ENCODE measurements around the gene CGRRF1. TPM values are rescaled to one million over a fixed set of nuclear protein-coding genes. Genes with fewer than 3 reads are reported as not detected.

Gene CGRRF1, protein sequence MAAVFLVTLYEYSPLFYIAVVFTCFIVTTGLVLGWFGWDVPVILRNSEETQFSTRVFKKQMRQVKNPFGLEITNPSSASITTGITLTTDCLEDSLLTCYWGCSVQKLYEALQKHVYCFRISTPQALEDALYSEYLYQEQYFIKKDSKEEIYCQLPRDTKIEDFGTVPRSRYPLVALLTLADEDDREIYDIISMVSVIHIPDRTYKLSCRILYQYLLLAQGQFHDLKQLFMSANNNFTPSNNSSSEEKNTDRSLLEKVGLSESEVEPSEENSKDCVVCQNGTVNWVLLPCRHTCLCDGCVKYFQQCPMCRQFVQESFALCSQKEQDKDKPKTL
- 10 to 100 TPM; 24.2 to 32.4 (median 28.9) TPM for polyA plus RNA-seq (ENCODE audit: insufficient read depth in 1 of 5, insufficient read length in 5 of 5, low replicate concordance in 1 of 5)
- long read RNA-seq, donor 1, transcript CGRRF1-201 (6 exons, 2,057 nt) = major isoform, 8 of 14 reads
- long read RNA-seq, donor 1, partial matches to known transcripts = 6 of 14 reads
- long read RNA-seq, donor 1, other reads (novel, unspliced or antisense) = 0 of 14 reads
- long read RNA-seq, donor 2, transcript CGRRF1-201 (6 exons, 2,057 nt) = major isoform, 5 of 6 reads
- long read RNA-seq, donor 2, partial matches to known transcripts = 0 of 6 reads
- long read RNA-seq, donor 2, other reads (novel, unspliced or antisense) = 0 of 6 reads
- long read RNA-seq, donor 3, transcript CGRRF1-201 (6 exons, 2,057 nt) = major isoform, 9 of 12 reads
- long read RNA-seq, donor 3, partial matches to known transcripts = 0 of 12 reads
- long read RNA-seq, donor 3, other reads (novel, unspliced or antisense) = 0 of 12 reads
- long read RNA-seq, donor 4, partial matches to known transcripts = 0 of 2 reads
- long read RNA-seq, donor 4, other reads (novel, unspliced or antisense) = 0 of 2 reads
- long read RNA-seq, donor 5, transcript CGRRF1-201 (6 exons, 2,057 nt) = major isoform, 12 of 13 reads
- long read RNA-seq, donor 5, partial matches to known transcripts = 0 of 13 reads
- long read RNA-seq, donor 5, other reads (novel, unspliced or antisense) = 0 of 13 reads
- long read RNA-seq, donor 6, transcript CGRRF1-201 (6 exons, 2,057 nt) = major isoform, 7 of 12 reads
- long read RNA-seq, donor 6, partial matches to known transcripts = 5 of 12 reads
- long read RNA-seq, donor 6, other reads (novel, unspliced or antisense) = 0 of 12 reads
- long read RNA-seq, donor 7, transcript CGRRF1-201 (6 exons, 2,057 nt) = major isoform, 12 of 13 reads
- long read RNA-seq, donor 7, partial matches to known transcripts = 0 of 13 reads
- long read RNA-seq, donor 7, other reads (novel, unspliced or antisense) = 0 of 13 reads
- long read RNA-seq, donor 8, partial matches to known transcripts = 0 of 3 reads
- long read RNA-seq, donor 8, other reads (novel, unspliced or antisense) = 0 of 3 reads

DNA sequence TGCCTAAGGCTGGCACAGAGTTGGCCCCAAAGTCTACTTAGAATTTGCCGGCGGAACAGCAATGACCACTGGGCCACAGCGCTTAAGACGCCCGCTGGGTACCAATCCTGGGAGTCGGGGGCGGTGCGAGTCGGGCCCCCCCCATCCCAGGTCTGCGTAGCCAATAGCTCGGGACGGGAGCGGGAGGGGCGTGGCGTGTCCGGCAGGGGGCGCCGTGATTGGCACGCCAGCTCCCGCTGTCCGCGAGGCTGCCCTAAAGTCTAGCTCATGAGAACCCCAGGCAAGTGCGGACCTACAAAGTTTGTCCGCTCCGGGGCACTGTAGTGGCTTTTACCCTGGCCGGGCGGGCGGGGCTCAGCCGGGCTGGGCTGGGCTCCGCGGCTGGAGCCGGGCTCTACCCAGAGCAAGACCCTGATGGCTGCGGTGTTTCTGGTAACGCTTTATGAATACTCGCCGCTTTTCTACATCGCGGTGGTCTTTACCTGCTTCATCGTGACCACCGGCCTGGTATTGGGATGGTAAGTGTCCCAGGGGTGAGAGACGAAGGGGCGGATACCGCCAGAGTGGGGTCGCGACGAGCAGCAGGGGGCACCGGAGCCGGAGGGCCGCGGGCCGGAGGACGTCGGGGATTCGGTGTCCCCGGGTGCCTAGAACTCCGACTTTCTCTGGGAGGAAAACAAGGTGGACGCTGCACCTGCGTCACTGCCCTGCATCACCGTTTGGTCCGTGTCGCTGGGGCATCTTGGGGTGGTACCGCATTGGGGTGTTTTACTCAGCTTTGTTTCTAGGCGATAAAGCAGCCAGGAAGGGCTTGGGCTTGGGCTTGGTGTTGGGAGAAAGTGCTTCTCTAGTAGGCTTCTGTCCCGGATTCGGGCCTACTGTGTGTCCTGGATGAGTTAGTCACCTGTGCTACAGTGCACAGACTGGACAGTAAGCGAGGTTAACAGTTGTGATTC is at the start of gene CGRRF1:
TSS of gene CGRRF1 (plus strand) at position 361 of the 956 bp plus-strand sequence. CDS start at position 415, 54 bp downstream.
- DNase-seq = peak; percentile 97

DNA sequence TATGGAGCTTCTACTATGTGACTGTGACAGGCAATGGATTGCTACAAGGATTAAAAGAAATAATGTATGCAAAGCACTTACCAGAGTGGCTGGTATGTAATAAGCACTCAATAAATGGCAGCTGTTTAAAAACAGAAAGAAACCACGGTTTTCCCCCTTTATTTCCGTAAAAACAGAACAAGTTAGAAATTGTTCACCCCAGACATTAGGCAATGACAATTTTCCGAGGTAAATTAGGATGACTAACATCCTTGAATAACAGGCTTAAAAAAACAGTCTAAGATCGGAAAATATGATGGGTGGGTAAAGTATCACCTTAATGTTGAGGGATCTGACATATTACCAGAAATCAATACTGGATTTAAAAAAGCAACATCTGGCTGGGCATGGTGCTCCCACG is 47.7 kb upstream of the CGRRF1 start:
- DNase-seq = no peak

DNA sequence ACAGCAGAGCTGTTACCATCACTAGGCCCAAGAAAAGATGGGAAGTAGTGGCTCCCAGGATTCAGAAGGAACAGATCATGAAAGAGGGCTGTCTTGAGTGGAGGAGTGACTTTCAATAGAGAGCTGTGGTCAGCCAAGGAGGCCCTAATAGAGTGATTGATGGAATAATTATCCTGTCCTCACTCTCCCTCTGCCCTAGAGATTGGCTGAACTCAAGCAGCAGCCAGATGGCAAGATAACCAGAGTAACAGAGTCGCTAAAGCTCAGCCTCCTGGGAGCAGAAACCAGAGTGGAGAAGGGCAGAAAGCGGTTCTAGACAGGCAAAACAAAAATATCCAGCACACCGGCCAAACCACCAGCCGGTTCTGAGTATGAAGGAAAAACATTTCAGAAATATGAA is 44.1 kb upstream of the CGRRF1 start:
- DNase-seq = no peak

GRCh38 chr14:54467280-54467679 is 42.4 kb upstream of the CGRRF1 start:
- DNase-seq = no peak

- no peak for DNase-seq
These were observed 39.0 kb upstream of the CGRRF1 start for GRCh38 chr14:54470701-54471100.

DNA sequence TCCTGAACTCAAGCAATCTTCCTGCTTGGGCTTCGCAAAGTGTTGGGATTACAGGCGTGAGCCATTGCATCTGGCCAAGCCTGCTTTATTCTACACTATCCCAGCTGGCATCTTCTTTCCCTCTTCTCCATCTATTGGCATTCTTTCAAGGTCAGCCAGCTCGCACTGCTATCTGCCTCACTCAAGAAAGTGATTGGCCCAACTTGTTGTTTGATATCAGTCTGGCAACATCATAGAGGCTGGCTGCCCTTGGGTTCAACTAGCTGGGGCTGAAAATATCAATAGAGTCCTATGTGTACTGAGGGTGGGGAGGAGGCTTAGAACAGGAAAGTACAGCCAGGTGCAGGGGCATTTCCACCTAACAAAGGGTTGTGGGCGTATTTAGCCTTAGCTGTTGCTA is 38.1 kb upstream of the CGRRF1 start:
- DNase-seq = no peak

- no peak for DNase-seq
These were observed 37.4 kb upstream of the CGRRF1 start for GRCh38 chr14:54472315-54472714.

GRCh38 chr14:54474232-54474793 is 35.4 kb upstream of the CGRRF1 start:
- no peak for DNase-seq

DNA sequence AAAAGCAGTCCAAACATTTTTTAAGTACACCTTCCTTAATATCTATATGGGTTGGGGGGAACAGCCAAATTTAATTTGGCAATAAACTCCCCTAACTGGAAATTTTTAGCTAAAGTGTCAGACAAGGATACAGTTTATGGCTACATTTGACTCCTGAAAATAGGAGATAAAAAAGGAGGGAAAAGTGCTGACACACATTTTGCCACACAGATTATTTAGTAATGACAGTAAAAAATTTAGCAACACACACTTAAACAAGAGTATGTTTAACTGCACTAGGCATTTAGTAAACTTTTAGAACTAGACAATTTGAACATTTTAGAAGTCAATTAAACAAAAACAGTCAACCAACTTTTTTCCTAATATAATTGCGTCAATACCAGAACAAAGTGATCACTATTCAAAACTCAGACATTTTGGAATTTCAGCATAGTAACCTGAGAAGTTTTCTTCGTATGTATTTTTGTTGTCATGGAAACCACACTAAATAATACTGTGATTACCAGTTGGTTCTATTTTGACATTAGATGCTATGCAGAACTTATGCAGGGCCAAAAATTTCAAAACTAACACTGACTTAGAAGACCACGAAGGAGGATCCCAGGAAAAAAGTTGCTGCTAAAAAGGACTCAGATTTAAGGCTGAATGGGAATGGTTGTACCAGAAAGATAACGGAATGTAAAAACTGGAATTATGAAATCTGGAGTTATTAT is 34.4 kb upstream of the CGRRF1 start:
- peak in 1 of 2 donors; percentile 6 for DNase-seq

GRCh38 chr14:54475911-54476310 is 33.8 kb upstream of the CGRRF1 start:
- DNase-seq = no peak

DNA sequence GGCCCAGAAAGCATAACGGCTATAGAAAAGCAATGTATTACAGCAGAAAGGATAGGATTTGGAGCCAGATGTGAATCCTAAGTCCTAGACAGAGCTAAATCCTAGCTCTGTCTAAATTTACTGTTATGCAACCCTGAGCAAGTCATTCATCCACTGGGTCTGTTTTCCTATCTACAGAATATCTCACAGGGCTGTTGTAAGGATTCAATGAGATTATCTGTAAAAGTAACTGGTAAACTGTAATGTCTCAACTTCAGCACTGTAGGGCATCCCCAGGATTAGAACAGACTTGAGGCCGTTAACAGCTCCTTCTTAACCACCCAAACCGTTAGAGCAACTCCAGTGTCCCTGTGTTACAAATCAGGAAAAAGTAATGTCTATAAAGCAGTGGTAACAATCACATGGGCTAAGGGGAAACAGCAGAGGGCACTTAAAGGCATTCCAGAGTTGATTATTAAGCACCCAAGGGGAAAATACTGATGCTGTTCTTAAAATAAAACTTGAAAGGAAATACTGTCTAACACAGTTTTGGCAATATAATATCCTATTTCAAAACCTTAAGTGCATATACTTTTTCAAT is 31.0 kb upstream of the CGRRF1 start:
- no peak for DNase-seq

DNA sequence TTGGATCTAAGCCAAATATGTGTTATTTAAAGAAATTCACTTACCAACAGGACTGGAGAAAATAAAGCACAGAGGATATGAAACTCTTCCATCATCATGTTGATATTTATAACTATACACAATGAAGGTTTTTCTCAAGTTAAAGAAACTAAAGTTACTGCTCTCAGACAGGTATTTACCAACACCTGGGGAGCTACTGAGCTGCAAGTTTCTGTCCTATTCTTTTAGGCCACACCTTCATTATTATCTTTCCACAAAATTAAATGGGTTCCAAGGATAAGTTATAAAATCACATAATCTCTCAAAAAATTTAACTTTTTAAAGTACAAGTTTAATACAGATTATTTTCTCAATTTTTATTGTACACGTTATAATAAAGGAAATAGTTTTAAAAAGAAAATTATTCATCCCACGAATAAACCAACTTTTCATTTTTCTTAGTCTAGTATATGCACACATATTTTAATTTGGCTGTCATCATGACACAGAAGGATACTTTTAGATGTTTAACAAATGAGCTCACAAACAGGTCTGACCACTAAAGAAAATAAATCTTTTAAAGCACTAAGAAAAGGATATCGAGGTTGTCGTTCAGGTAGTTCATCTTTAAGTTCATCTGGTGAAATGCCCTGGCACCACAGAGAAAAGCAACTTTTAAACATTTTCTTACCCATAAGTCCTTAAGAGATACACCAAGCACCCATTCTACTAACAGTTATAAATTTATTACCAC is 28.7 kb upstream of the CGRRF1 start:
- DNase-seq = no peak

GRCh38 chr14:54481695-54482094 is 28.0 kb upstream of the CGRRF1 start:
- DNase-seq = no peak

GRCh38 chr14:54483073-54483745 is 26.5 kb upstream of the CGRRF1 start:
- no peak for DNase-seq

GRCh38 chr14:54483846-54484245 is 25.9 kb upstream of the CGRRF1 start:
- DNase-seq = no peak

DNA sequence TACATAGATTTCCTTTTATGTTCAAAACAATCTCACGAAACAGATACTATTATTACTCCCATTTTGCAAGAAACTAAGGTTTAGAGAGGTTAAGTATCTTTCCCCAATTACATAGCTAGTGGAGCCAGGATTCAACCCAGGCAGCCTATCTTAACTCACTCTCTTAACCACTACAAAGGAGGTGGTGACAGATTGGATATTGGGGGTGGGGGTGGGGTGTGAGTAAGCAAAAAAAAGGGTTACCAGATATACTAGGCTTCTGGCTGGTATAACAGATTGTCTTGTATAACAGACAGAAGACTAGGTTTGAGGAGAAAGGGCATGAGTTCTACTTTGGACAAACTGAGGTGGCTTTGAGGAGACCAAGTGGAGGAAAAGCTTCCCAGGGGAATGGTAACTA is 23.0 kb upstream of the CGRRF1 start:
- no peak for DNase-seq

- DNase-seq = no peak
These were observed 21.9 kb upstream of the CGRRF1 start for GRCh38 chr14:54487771-54488170.

DNA sequence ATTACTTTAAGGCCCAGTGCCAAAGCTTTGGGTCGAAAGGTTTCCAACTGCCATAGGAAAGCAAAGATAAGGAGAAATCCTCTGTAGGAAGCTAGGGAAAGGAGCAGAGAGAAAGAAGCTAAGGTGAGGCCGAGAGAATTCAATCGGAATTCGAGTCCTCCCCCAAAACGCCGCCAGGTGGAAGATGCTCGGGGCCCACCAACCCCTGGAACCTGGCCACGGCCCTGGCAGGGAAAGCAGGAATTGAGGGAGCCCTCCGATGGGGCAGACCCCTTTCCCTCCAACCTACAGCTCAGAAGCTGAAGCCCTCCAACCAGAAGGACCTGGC is 21.4 kb upstream of the CGRRF1 start:
- DNase-seq = no peak
